ACHN (cell line): ENCODE measurements around the gene EDEM3.
"Not testable (repeated sequence)": the region's sequence is repeated elsewhere in the genome, so short reads cannot be mapped to it uniquely, and the experiment has no call there.

Experiments
- DNase-seq: peaks from one replicate; pipeline ENCODE4 v3.0.0-alpha.2; 2015
- in situ Hi-C: cut with HindIII; loops from 2 replicates; pipeline ENCODE4 v1.10.0; 2017; ENCODE audit warnings: low sequenced_read_pairs, low pct_ligation_motif_present, low pct_unique_long_range_greater_than_20kb

The EDEM3 gene

DNA sequence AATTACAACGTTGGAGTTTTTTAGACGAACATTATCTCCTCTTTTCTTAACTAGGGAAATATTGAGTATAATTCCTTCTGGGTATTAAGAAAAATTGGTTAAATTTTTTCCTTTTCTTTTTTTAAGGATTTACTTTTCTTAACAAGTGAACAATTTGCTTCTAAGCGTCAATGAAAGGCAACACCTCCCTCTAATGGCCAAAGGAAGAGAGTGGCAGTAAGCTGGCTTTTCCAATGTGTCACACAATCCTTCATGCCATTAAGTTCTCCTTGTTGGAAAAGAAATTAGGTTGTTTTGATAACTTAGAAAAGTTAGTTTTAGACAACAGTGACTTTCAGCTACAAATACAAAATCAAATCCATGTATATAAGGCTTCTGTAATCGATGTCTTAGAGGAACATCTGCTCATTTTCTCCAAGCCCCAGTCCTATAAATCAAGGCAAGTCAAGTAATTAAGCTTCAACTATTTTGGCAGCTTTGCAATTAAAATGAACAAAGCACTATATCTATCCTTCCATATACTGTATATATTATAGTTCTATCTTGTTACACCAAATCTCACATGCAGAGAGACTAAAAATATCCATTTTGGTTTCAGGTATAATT, 62.8 kb downstream of the EDEM3 start:
- peak; percentile 58 for DNase-seq
- in situ Hi-C loops = no loop called here

DNA sequence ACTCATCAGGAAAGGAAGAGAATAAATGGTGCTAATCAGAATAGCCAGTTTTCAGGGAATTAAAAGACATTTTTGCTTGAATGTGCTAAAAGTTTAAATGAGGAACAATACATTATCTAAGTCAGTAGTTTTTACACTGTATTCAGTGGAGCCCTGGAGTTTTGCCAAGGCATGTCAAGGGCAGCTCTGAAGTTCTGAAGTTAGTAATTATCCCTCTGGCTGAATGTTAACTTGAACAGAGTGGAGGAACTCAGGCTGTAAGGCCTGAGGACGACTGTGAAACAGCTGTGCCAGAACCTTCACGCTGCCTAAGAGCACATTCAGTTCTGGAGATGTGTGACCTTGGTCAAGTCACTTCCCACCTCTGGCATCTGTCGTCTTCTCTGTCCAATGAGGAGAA, 68.1 kb downstream of the EDEM3 start:
- DNase-seq = no peak
- in situ Hi-C loops = no loop called here

DNA sequence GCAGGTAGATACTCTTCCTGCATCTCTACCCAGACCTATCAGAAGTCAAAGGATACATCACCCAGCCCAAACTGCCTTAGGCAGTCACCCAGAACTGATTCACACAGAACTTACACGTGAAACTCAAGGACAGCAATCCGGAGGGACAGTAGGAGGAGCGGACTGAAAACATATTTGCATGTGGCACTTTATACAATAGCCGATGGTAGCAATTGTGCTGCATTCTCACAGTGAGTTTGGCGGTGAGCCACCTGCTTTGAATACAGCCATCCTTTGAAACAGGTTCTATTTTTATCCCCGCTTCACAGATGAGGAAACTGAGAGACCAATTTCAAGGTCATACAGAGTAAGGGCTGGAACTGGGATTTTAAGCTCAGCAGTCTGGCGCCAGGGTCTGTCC, 69.5 kb downstream of the EDEM3 start:
- DNase-seq = no peak
- in situ Hi-C loops = no loop called here

DNA sequence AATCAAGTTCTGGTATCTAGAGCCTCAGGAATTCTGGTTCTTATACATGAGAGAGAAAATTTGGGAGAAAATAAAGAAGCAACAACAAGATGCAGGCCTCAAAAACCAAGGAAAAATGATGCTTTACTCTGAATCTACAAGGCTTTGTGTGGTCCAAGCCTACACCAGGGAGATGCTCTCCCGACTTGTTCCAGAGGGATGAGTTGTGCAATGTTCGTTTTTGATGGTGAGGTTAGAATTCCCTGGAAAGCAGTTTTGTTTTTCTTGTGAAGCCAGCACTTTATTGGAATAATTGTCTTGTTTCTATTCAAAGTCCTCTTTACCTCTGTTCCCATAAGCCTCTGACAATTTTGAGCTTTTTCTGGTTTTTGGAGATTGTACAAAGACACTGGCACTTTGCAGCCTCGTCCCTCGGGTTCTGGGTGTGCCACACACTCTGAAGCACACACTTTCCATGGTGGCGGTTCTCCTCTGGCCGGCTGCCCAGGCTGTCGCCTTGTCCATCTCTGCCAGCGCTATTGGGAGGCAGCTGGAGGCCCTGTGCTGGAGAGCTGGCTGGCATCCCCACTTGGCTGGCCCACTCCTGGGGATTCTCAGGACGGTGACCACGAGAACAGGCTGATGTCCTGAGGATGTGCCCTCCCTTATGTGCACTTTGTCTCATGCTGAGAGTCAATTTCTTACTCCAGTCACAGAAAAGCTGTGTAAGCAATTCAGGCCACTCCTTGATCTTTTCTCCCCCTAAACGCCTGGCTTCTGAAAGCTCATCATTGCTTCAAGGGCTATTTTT, 70.2 kb downstream of the EDEM3 start:
- in situ Hi-C loops = no loop called here
- DNase-seq = no peak

DNA sequence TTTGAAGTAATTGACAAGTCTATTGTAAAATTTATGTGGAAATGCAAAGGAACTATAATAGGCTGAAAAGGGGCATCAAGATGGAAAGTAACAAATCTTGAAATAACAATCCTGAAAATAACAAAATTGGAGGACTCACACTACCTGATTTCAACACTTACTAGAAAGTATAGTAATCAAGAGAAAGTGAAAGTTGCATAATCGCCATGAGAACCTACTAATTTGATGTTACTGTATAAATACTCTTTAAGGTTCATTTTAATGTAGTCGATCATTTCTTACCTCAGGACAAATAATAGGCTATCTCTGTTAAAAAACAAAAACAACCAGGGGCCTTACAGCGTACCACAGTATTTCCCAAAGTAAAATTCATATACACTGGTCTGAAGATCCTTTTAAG, 71.7 kb downstream of the EDEM3 start:
- in situ Hi-C loops = no loop called here
- DNase-seq = no peak

DNA sequence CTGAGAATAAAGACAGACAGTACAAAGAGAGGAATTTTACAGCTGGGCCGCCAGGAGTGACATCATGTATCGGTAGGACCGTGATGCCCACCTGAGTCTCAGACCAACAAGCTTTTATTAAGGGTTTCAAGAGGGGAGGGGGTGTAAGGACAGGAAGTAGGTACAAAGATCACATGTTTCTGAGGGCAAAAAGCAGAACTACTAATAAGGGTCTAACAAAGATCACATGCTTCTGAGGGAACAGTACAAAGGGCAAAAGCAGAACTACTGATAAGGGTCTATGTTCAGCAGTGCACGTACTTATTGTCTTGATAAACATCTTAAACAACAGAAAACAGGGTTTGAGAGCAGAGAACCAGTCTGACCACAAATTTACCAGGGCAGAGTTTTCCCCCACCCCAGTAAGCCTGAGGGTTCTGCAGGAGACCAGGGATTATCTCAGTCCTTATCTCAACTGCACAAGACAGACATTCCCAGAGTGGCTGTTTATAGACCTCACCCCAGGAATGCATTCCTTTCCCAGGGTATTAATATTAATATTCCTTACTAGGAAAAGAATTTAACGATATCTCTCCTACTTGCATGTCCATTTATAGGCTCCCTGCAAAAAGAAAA, 73.9 kb downstream of the EDEM3 start:
- in situ Hi-C loops, DNase-seq: not testable (repeated sequence)

DNA sequence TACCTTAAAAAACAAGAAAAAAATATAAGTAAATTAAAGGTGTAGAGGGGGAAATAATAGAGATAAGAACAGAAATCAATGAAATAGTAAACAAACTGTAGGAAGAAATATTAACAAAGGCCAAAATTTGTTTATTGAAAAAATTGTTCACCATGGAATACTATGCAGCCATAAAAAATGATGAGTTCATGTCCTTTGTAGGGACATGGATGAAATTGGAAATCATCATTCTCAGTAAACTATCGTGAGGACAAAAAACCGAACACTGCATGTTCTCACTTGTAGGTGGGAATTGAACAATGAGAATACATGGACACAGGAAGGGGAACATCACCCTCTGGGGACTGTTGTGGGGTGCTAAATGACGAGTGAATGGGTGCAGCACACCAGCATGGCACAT, 75.2 kb downstream of the EDEM3 start:
- DNase-seq, in situ Hi-C loops: not testable (repeated sequence)

DNA sequence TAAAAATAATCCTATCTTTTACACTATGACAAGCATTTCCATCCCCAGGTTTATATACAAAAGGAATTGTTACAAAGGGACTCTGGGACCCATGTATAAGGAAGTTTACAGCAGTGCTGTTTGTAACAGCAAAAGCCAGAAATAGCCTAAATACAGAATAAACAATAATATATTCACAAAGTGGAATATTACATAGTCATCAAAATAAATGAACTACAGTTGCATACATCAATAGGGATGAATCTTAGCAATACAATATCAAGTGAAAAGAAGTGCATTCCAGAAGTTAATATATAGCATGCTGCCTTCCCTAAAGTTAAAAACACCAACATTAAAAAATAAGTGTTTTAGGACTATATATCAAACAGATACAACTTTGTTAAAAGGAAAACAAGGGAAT, 77.3 kb downstream of the EDEM3 start:
- in situ Hi-C loops = no loop called here
- DNase-seq = no peak

DNA sequence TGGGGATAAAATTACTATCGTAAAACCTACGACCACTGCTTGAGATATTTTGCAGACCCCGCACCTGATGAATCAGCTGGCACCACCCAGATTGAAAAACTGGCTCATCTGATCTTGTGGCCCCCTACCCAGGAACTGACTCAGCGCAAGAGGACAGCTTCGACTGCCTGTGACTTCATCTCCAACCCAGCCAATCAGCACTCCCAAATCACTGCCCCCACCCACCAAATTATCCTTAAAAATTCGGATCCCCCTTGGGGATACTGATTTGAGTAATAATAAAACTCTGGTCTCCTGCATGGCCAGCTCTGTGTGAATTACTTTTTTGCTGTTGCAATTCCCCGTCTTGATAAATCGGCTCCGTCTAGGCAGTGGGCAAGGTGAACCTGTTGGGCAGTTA, 81.4 kb downstream of the EDEM3 start:
- in situ Hi-C loops = no loop called here
- DNase-seq = no peak

DNA sequence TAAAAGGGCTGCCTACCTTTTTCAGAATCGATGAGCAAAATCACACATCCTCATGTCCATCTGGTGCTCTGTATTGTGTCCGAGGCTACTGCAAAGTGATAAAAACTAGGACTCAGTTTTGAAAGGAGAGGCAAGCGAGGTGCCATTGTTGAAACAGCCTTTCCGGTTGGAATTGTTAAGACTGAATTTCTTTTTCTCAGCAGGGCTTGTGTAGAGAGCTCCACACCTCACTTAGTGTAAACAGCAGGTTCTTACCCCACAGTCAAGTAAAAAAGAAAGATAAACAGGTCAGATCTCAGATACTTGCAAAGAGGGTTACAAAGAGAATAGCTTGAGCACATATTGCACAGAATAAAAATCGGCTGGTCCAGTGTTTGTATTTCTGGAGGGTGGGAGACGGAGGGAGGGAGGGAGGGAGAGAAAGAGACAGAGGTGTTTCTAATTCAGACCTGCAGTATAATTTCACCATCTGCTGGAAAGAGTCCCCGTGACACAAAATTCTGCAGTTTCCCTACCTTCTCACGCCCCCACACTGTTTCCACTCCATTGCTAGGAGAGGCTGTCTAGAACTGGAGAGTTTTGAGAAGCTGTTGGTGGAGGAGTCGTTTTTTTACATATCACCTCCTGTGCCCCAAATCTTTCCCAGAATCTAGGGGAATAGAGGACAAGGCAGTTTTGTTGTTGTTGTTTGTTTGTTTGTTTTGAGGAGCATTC, 82.5 kb downstream of the EDEM3 start:
- in situ Hi-C loops = no loop called here

DNA sequence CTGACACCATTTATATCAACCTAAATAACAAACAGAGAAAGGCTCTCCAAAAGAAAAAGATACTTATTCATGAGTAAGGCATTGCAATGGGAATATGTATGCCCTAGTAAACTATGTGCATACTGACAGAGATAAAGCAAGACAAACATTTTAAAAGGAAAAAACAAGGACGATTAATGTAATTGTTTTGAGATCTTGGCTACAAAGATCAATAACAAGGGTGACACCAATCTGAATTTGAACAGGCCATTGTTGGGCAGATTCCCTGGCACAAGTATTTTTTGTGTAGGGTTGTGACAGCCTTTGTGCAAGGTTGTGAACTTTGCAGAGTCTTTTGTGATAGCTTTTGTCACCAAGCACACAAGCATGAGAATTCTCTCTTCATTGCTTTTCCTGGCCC, 85.3 kb downstream of the EDEM3 start:
- in situ Hi-C loops = no loop called here
- no peak for DNase-seq

More for the DNA sequence above, 82.5 kb downstream of the EDEM3 start:
- no peak for DNase-seq

DNA sequence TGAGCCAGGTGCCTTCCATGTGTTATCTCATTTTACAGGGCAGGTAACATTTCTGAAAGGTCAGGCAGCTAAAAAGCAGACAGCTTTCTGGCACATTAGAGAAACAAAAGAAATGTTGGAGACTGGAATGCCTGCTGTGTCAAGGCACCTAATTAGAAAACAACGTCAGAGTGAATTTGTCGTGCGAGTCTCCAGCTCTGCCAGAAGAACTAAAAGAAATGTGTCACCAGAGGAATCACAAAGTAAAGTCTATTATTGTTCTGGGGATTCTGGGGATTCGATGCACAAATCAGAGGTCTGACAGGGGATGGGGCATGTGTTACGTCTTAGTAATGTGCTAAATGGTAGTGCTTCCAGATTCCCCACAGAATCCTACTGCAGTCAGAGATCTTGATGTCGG, 89.3 kb downstream of the EDEM3 start:
- DNase-seq = no peak
- in situ Hi-C loops = no loop called here

DNA sequence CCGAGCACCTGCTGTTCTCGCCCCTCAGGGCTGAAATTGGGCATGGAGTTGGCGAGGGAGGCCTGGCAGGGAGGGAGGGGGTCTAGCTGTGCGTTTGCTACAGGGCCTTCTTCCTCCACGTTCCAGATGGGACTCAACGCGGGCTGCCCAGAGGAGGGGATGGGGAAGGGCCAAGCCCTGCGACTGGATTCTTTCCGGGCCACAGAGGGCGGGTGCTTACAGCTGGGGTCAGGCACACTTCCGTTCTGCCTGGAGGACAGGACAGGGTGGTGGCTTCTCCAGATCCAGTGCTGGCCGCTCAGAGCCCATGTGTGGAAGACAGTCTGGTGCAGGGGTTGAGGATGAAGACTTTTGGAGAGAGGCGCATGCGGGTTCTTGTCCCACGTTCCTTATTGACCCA, 90.0 kb downstream of the EDEM3 start:
- in situ Hi-C loops = no loop called here
- DNase-seq = no peak

DNA sequence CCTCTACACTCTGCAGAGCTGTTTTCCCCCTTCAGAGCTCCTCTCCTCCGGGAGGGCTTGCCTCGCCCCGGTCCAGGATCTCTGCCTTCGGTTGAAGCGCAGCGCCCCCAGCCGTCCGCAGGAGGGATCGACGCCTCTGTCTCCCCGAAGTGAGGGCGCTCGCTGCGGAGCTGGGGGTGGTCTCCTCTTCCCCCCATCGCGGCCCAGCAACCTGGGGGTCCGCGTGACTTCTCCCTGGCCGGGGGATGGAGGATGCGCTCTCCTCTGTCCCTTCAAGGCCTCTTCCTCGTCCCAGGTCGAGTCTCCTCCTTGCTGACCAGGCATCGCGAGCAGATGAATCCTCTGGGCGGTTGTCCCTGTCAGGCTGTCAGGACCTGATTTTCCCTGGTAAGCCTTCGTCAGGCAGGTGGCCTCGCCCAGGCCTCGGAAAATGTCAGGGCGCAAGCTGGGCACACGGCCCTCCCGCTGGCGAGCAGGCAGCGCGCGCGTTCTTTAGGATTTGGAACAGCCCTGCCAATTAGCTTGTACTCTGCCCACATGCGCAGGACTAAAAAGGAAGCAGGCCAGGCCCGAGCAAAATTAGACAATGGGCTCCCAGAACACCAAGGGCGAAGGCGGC, 90.5 kb downstream of the EDEM3 start:
- DNase-seq = peak; percentile 63
- in situ Hi-C loops = no loop called here

DNA sequence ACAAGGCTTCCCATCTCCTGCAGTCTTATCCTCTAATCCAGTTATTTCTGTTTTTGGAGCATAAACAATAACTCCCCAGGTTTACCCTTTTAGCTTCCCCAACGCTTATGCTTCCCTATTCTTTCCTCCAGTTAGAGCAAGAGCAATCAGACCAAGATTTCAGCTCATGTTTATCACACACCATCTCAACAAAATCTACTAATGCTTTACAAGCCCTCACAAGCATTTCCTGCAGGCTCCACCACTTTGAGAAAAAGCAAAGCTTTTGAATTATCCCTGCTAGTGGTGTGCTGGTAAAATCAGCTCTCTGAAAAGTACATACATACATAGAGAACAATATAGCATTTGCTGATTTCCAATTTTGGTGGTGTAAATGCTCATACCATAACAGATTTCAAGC, 92.9 kb downstream of the EDEM3 start:
- in situ Hi-C loops = no loop called here
- DNase-seq = no peak

DNA sequence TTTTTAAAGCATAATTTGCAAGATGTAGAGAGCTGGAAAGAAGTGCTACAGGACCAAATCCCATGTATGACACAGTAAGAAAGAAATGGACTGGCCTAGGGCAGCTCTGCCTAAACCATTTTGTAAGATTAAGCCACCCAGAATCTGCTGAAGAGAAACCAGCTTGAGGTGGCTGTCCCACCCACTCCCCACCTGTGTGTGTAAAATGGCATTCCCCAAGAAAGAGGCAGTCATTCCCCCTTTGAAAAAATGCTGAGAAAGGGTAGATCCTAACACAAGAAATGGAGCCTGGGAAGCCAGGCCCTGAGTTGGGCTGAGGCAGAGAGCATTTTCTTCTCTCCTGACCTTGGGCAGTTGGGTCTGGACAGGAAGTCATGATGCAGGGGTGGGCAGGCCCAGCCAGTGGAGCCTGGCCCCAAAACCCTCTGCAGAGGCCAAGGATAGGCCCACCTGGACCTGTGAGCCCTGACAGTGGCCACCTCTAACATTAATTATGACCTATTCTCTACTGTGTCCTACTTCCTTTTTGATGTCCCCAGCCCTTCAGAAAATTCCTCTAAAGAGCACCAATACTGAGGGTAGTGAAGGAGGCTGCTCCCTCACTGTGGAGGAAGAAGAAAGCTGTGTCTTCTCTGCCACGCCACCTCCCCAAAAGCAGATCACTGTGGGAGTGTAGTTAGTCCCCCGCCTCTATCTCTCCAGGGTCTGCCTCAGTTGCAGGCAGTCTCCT, 94.0 kb downstream of the EDEM3 start:
- no peak for DNase-seq
- in situ Hi-C loops = no loop called here

DNA sequence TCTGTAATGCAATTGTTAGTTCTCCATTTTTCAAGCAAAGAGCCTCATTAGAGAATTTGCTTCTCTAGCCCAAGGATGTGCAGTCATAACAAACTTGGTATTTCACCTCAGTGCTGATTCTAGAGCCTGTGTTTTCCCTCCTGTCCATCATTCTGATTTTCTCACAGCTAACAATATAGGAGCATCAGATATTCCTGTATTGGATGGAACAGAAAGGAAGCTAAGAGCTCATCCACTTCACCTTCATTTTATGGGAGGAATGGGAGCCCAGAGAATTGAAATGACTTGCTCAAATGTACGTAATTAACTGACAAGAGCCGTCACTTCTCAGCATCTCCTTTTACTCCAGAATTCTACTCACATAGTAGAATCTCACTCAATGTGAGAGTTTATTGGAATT, 96.6 kb downstream of the EDEM3 start:
- in situ Hi-C loops = no loop called here
- no peak for DNase-seq

DNA sequence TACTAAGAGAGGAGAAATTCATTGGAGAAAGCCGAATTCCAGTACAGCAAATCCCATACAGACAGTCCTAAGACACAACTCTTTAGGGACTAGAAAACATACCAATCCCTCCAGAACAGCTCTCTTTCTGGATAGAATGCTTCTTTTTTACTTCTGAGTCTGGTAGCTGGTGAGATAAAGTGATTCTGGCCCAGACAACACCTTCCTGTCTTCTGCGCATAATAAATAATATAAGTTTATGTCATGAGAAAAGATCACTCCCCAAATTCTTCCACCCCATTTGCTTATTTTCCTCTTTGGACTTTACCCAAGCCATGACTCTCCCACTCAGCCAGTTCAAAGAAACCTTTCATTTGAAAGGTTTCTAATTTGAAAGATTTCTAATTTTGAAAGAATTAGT, 98.4 kb downstream of the EDEM3 start:
- in situ Hi-C loops = no loop called here

More for the DNA sequence above, 98.4 kb downstream of the EDEM3 start:
- DNase-seq = no peak
